H9 (cell line): ENCODE results near the gene USP3. TPM values are rescaled to one million over a fixed set of nuclear protein-coding genes. Genes with fewer than 3 reads are reported as not detected.

Experiments used
- DNase-seq: peaks from one replicate; pipeline ENCODE4 v3.0.0-alpha.2; 2017
- H2AFZ ChIP-seq: one replicate; pipeline ENCODE4 v1.6.1; 2013; ENCODE audit warnings: mild to moderate bottlenecking, low read length, control low read depth, moderate library complexity
- H2AK5ac ChIP-seq: 2 replicates; pipeline ENCODE4 v1.6.1; 2013; ENCODE audit warnings: low read length, control low read depth, mixed read lengths; ENCODE audit not compliant: insufficient read length
- H2BK120ac ChIP-seq: one replicate; pipeline ENCODE4 v1.6.1; 2013; ENCODE audit warnings: low read depth, mild to moderate bottlenecking, low read length, control low read depth, inconsistent platforms; ENCODE audit not compliant: poor library complexity, severe bottlenecking
- H2BK12ac ChIP-seq: 2 replicates; pipeline ENCODE4 v1.6.1; 2013; ENCODE audit warnings: low read length, control low read depth, mixed read lengths, low read depth; ENCODE audit not compliant: insufficient read length
- H2BK15ac ChIP-seq: 2 replicates; pipeline ENCODE4 v1.6.1; 2013; ENCODE audit warnings: low read depth, low read length, control low read depth
- H2BK20ac ChIP-seq: one replicate; pipeline ENCODE4 v1.6.1; 2013; ENCODE audit warnings: low read depth, mild to moderate bottlenecking, low read length, control low read depth, inconsistent platforms; ENCODE audit not compliant: poor library complexity, severe bottlenecking
- H2BK5ac ChIP-seq: 2 replicates; pipeline ENCODE4 v1.6.1; 2013; ENCODE audit warnings: low read length, control low read depth, mixed read lengths; ENCODE audit not compliant: insufficient read length
- H3K14ac ChIP-seq: 2 replicates; pipeline ENCODE4 v1.6.1; 2013; ENCODE audit warnings: low read length, control low read depth; ENCODE audit not compliant: insufficient read depth
- H3K18ac ChIP-seq: 2 replicates; pipeline ENCODE4 v1.6.1; 2013; ENCODE audit warnings: low read depth, mild to moderate bottlenecking, mixed read lengths, low read length, control low read depth; ENCODE audit not compliant: insufficient read length
- H3K23ac ChIP-seq: 2 replicates; pipeline ENCODE4 v1.6.1; 2013; ENCODE audit warnings: low read length, control low read depth, mixed read lengths, low read depth; ENCODE audit not compliant: insufficient read length
- H3K23me2 ChIP-seq: 2 replicates; pipeline ENCODE4 v1.6.1; 2013; ENCODE audit warnings: low read depth, mild to moderate bottlenecking, mixed read lengths, low read length, control low read depth; ENCODE audit not compliant: insufficient read length, poor library complexity, severe bottlenecking
- H3K27ac ChIP-seq: 2 replicates; pipeline ENCODE4 v1.5.1; 2013; ENCODE audit warnings: low read length, control low read depth, mixed read lengths, low read depth; ENCODE audit not compliant: insufficient read length
- H3K27me3 ChIP-seq: 2 replicates; pipeline ENCODE4 v1.6.1; 2013; ENCODE audit warnings: low read length, control low read depth, inconsistent platforms; ENCODE audit not compliant: insufficient read depth
- H3K4ac ChIP-seq: 2 replicates; pipeline ENCODE4 v1.6.1; 2013; ENCODE audit warnings: low read depth, mild to moderate bottlenecking, control low read depth, inconsistent platforms, low read length, moderate library complexity
- H3K4me1 ChIP-seq: 2 replicates; pipeline ENCODE4 v1.6.1; 2013; ENCODE audit warnings: low read length, control low read depth, inconsistent platforms; ENCODE audit not compliant: insufficient read depth
- H3K4me2 ChIP-seq: 2 replicates; pipeline ENCODE4 v1.6.1; 2013; ENCODE audit warnings: low read length, control low read depth, mixed read lengths; ENCODE audit not compliant: insufficient read length, insufficient read depth
- H3K56ac ChIP-seq: 2 replicates; pipeline ENCODE4 v1.6.1; 2013; ENCODE audit warnings: low read depth, mild to moderate bottlenecking, mixed read lengths, low read length, control low read depth; ENCODE audit not compliant: insufficient read length
- H3K79me1 ChIP-seq: 2 replicates; pipeline ENCODE4 v1.6.1; 2013; ENCODE audit warnings: low read depth, mild to moderate bottlenecking, moderate library complexity, low read length, control low read depth, inconsistent platforms; ENCODE audit not compliant: insufficient read depth, poor library complexity, severe bottlenecking
- H3K79me2 ChIP-seq: 2 replicates; pipeline ENCODE4 v1.6.1; 2013; ENCODE audit warnings: low read length, control low read depth, inconsistent platforms; ENCODE audit not compliant: insufficient read depth
- H3K9ac ChIP-seq: 2 replicates; pipeline ENCODE4 v1.6.1; 2013; ENCODE audit warnings: low read length, control low read depth, mixed read lengths; ENCODE audit not compliant: insufficient read length; ENCODE audit errors: extremely low read depth
- H3K9me3 ChIP-seq: one replicate; pipeline ENCODE4 v1.6.1; 2013; ENCODE audit warnings: low read depth, low read length, inconsistent platforms; ENCODE audit not compliant: control insufficient read depth
- H3T11ph ChIP-seq: one replicate; pipeline ENCODE4 v1.6.1; 2013; ENCODE audit warnings: mild to moderate bottlenecking, low read length, control low read depth, inconsistent platforms
- H4K20me1 ChIP-seq: one replicate; pipeline ENCODE4 v1.6.1; 2013; ENCODE audit not compliant: control insufficient read depth, insufficient read length, insufficient read depth
- H4K5ac ChIP-seq: 2 replicates; pipeline ENCODE4 v1.6.1; 2013; ENCODE audit warnings: low read depth, mild to moderate bottlenecking, mixed read lengths, low read length, control low read depth; ENCODE audit not compliant: insufficient read length
- H4K8ac ChIP-seq: replicated peaks from 2 replicates; pipeline ENCODE4 v1.6.1; 2013; ENCODE audit warnings: low read length, control low read depth, mixed read lengths, low read depth; ENCODE audit not compliant: insufficient read length
- H4K91ac ChIP-seq: 2 replicates; pipeline ENCODE4 v1.6.1; 2013; ENCODE audit warnings: low read depth, mild to moderate bottlenecking, moderate library complexity, mixed read lengths, low read length, control low read depth; ENCODE audit not compliant: insufficient read length
- H3K27ac Mint-ChIP-seq, 3 experiments: 2 replicates in 2 of 3; 3 replicates in 1 of 3; pipeline ENCODE4 v1.8.0; 2020 to 2021; ENCODE audit warnings: mixed read lengths in 3 of 3, mild to moderate bottlenecking in 1 of 3, moderate library complexity in 1 of 3
- H3K27me3 Mint-ChIP-seq: 2 replicates; pipeline ENCODE4 v1.8.0; 2021; ENCODE audit warnings: low read depth, mild to moderate bottlenecking, moderate library complexity, mixed read lengths
- H3K36me3 Mint-ChIP-seq, 3 experiments: 2 replicates in 2 of 3; 3 replicates in 1 of 3; pipeline ENCODE4 v1.8.0; 2020 to 2021; ENCODE audit warnings: low read depth in 3 of 3, mixed read lengths in 3 of 3; ENCODE audit not compliant: insufficient read depth in 1 of 3
- H3K4me1 Mint-ChIP-seq, 2 experiments: 2 replicates each; pipeline ENCODE4 v1.8.0; 2020; ENCODE audit warnings: mixed read lengths in 2 of 2
- H3K4me3 Mint-ChIP-seq, 2 experiments: 2 replicates in 1 of 2; 3 replicates in 1 of 2; pipeline ENCODE4 v1.8.0; 2020 to 2021; ENCODE audit warnings: mild to moderate bottlenecking in 2 of 2, mixed read lengths in 2 of 2, moderate library complexity in 1 of 2
- H3K9me3 Mint-ChIP-seq, 2 experiments: 2 replicates in 1 of 2; 3 replicates in 1 of 2; pipeline ENCODE4 v1.8.0; 2020; ENCODE audit warnings: mild to moderate bottlenecking in 2 of 2, mixed read lengths in 2 of 2, moderate library complexity in 1 of 2
- CTCF ChIP-seq: fragments of 200-600 bp; sonication (generic); conservative IDR thresholded peaks from 3 replicates; pipeline ENCODE4 v1.8.0; 2021; ENCODE audit warnings: antibody characterized with exemption, mild to moderate bottlenecking
- WGBS: extraction: QIAGEN DNeasy Blood & Tissue Kit; methylation state at CpG from one replicate; pipeline ENCODE4 v1.1.7; 2013; ENCODE audit warnings: missing lambda C conversion rate, low lambda C conversion rate, mixed read lengths; ENCODE audit not compliant: insufficient read length; ENCODE audit errors: extremely low coverage; 5-methylcytosine and 5-hydroxymethylcytosine counted together
- total RNA-seq: library from RNA; stranded (reverse); gene quantifications from 2 replicates; pipeline ENCODE4 v1.2.1, GENCODE V29; 2021

USP3 gene
- total RNA-seq, 1 experiment from 2014 or later, result 14.2 TPM

GRCh38 chr15:63597038-63597790 lies 92.8 kb downstream of the USP3 start, which contains the start of gene FBXL22:
Gene FBXL22 (plus strand): TSS chr15:63597387. CDS start chr15:63597393, 6 bp downstream.
- H3K14ac ChIP-seq, result no peak within 1 kb of the TSS; the same call in 1 of the 2 replicates
- no peaks in the 10 kb centered on the region for H3K9me3 Mint-ChIP-seq
- no peak within 1 kb of the TSS for H3K56ac ChIP-seq
- H2BK15ac ChIP-seq, result no peak within 1 kb of the TSS
- H2AFZ ChIP-seq, result no peak within 1 kb of the TSS
- no peak within 1 kb of the TSS for H3K27ac ChIP-seq
- H4K5ac ChIP-seq, result no peak within 1 kb of the TSS
- peaks cover 0 to 2% (median 0%) of the 10 kb centered on the region in 3 experiments; a peak in 3 of 7 replicates for H3K36me3 Mint-ChIP-seq
- H3K27ac Mint-ChIP-seq, result peak within 1 kb of the TSS in 2 of 3 experiments; percentile 20 to 54; a peak in 3 of 7 replicates
- no peak within 1 kb of the TSS for H4K91ac ChIP-seq
- H3K9ac ChIP-seq, result no peak within 1 kb of the TSS
- no peaks in the 10 kb centered on the region for H4K20me1 ChIP-seq
- no peak within 1 kb of the TSS for H3K18ac ChIP-seq
- H3K4me1 ChIP-seq, result no peaks in the 10 kb centered on the region; the same call in 1 of the 2 replicates
- H3K9me3 ChIP-seq, result no peaks in the 10 kb centered on the region
- H2BK12ac ChIP-seq, result no peak within 1 kb of the TSS
- H4K8ac ChIP-seq, result no peak within 1 kb of the TSS
- peaks cover 23% of the 10 kb centered on the region for H3K27me3 Mint-ChIP-seq
- TF ChIP-seq CTCF, result no peak
- H2AK5ac ChIP-seq, result no peak within 1 kb of the TSS
- H3K23ac ChIP-seq, result no peak within 1 kb of the TSS
- H3K27me3 ChIP-seq, result peaks cover 3% of the 10 kb centered on the region; the same call in 1 of the 2 replicates
- peaks cover 11% of the 10 kb centered on the region for H3K23me2 ChIP-seq
- no peak within 1 kb of the TSS for H3K4me2 ChIP-seq
- no peak within 1 kb of the TSS for H3K4ac ChIP-seq
- H2BK120ac ChIP-seq, result no peak within 1 kb of the TSS
- no peak within 1 kb of the TSS for H3T11ph ChIP-seq
- no peaks in the 10 kb centered on the region for H3K79me2 ChIP-seq
- H3K4me1 Mint-ChIP-seq, result peaks cover 23 to 40% of the 10 kb centered on the region in 2 experiments
- peak; percentile 28 for DNase-seq
- no peak within 1 kb of the TSS for H2BK5ac ChIP-seq
- no CpG with 5 or more reads among the region's 23 CpGs for WGBS
- H3K79me1 ChIP-seq, result no peaks in the 10 kb centered on the region
- no peak within 1 kb of the TSS for H2BK20ac ChIP-seq
- peak within 1 kb of the TSS in 1 of 2 experiments; percentile 25; a peak in 1 of 5 replicates for H3K4me3 Mint-ChIP-seq
